Keratinocyte (primary cell): ENCODE results near the gene EFNB3.

ENCODE experiments used
- EZH2 ChIP-seq: IDR thresholded peaks from one replicate; pipeline ENCODE4 v1.6.1; 2012; ENCODE audit warnings: inconsistent platforms, mild to moderate bottlenecking, low read length, moderate library complexity
- TF ChIP-seq, protein P1 (sequence below), 3 experiments: IDR thresholded peaks in 1 of 3; conservative IDR thresholded peaks in 1 of 3; optimal IDR thresholded peaks in 1 of 3; 2 replicates in 2 of 3; 3 replicates in 1 of 3; pipeline versions ENCODE3 to v1.5.1; 2011; ENCODE audit warnings: low read length in 3 of 3, mild to moderate bottlenecking in 3 of 3, moderate library complexity in 2 of 3, control low read depth in 1 of 3, inconsistent platforms in 1 of 3; ENCODE audit not compliant: insufficient read depth in 2 of 3; ENCODE audit errors: extremely low read depth in 1 of 3

DNA sequence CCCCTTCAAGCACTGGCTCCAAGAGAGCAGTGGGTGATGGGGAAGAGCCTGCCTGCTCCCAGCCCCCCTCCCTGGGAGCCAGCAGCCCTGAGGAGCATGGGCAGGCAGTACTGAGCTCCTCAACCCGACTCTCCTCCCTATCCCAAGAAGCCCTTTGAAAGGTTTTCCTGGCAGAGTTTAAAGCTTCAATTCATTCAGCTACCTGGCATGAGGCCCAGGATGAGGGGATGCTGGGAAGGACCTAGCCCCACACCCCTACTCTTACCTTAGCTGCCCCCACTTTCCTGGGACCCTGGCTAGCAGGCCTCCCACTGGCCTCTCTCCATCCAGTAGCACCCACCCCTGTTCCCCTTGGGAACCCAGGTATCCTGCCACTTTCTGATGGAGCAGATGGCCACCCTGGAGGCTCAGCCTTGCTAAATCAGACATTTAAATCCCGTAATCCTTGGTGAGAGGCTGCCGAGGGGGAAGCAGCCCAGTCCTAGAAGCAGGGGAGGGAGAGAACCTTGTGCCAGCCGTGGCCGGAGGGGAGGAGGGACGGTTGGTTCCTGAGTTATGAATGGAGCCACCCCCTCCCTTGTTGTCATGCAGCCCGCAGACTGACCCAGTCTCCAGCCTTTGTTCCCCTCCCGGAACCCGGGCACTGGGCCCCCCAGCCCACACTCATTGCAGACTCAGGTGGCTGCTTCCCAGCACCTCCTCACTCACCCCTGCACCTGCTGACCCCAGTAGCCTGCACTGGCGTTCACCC lies 37.2 kb upstream of the EFNB3 start:
- TF ChIP-seq, protein P1, sequence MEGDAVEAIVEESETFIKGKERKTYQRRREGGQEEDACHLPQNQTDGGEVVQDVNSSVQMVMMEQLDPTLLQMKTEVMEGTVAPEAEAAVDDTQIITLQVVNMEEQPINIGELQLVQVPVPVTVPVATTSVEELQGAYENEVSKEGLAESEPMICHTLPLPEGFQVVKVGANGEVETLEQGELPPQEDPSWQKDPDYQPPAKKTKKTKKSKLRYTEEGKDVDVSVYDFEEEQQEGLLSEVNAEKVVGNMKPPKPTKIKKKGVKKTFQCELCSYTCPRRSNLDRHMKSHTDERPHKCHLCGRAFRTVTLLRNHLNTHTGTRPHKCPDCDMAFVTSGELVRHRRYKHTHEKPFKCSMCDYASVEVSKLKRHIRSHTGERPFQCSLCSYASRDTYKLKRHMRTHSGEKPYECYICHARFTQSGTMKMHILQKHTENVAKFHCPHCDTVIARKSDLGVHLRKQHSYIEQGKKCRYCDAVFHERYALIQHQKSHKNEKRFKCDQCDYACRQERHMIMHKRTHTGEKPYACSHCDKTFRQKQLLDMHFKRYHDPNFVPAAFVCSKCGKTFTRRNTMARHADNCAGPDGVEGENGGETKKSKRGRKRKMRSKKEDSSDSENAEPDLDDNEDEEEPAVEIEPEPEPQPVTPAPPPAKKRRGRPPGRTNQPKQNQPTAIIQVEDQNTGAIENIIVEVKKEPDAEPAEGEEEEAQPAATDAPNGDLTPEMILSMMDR (optimal IDR thresholded peaks at IDR 0.05 in 1 of 3, IDR thresholded peaks at IDR 0.05 in 1 of 3, conservative IDR thresholded peaks at IDR 0.05 in 1 of 3; ENCODE audit: extremely low read depth in 1 of 3, insufficient read depth in 2 of 3, low read length in 3 of 3), result no peak
- no peak for TF ChIP-seq EZH2
